Neural cell (in vitro differentiated cells): ENCODE measurements around the gene IRAK2. TPM values are rescaled to one million over a fixed set of nuclear protein-coding genes. Genes with fewer than 3 reads are reported as not detected.

Source experiments
- H2AFZ ChIP-seq: fragments of 200-600, 300-800 bp; sonication (generic), shearing (Covaris generic); 2 replicates; pipeline ENCODE4 v1.6.0; 2014; ENCODE audit warnings: low read depth, mild to moderate bottlenecking, antibody characterized with exemption, low read length, moderate library complexity
- H3F3A ChIP-seq: fragments of 200-600 bp; shearing (Covaris generic); 2 replicates; pipeline ENCODE4 v1.6.1; 2016; ENCODE audit warnings: mild to moderate bottlenecking, moderate library complexity, mixed read lengths, antibody characterized with exemption, low read length; ENCODE audit not compliant: insufficient read depth, poor library complexity, severe bottlenecking
- H3K27ac ChIP-seq: fragments of 200-600, 300-800 bp; sonication (generic), shearing (Covaris generic); 2 replicates; pipeline ENCODE4 v1.5.1; 2014; ENCODE audit warnings: mild to moderate bottlenecking, low read length, moderate library complexity
- H3K27me3 ChIP-seq: fragments of 300-800, 200-600 bp; sonication (generic), shearing (Covaris generic); 2 replicates; pipeline ENCODE4 v1.6.0; 2014; ENCODE audit warnings: mild to moderate bottlenecking, low read depth, low read length, moderate library complexity; ENCODE audit not compliant: insufficient read depth
- H3K36me3 ChIP-seq: fragments of 300-800, 200-600 bp; sonication (generic), shearing (Covaris generic); 2 replicates; pipeline ENCODE4 v1.5.1; 2014; ENCODE audit warnings: mild to moderate bottlenecking, antibody characterized with exemption, low read length, moderate library complexity; ENCODE audit not compliant: insufficient read depth
- H3K4me2 ChIP-seq: fragments of 300-800, 200-600 bp; sonication (generic), shearing (Covaris generic); 2 replicates; pipeline ENCODE4 v1.6.0; 2014; ENCODE audit warnings: mild to moderate bottlenecking, low read length
- H3K4me3 ChIP-seq: fragments of 300-800, 200-600 bp; sonication (generic), shearing (Covaris generic); 2 replicates; pipeline ENCODE4 v1.5.1; 2014; ENCODE audit warnings: mild to moderate bottlenecking, low read length, moderate library complexity
- H3K79me2 ChIP-seq: fragments of 200-600 bp; shearing (Covaris generic); replicated peaks from 2 replicates; pipeline ENCODE4 v1.6.0; 2014; ENCODE audit warnings: mild to moderate bottlenecking, low read length, moderate library complexity; ENCODE audit not compliant: insufficient read depth
- H3K9ac ChIP-seq: fragments of 300-800, 200-600 bp; sonication (generic), shearing (Covaris generic); 2 replicates; pipeline ENCODE4 v1.6.1; 2016; ENCODE audit warnings: mild to moderate bottlenecking, low read length, mixed read lengths
- H3K9me2 ChIP-seq: fragments of 200-600 bp; shearing (Covaris generic); 2 replicates; pipeline ENCODE4 v1.6.1; 2016; ENCODE audit warnings: mild to moderate bottlenecking, low read length, mixed read lengths; ENCODE audit not compliant: insufficient read depth
- H3K9me3 ChIP-seq: fragments of 200-600, 300-800 bp; sonication (generic), shearing (Covaris generic); 2 replicates; pipeline ENCODE4 v1.6.1; 2016; ENCODE audit warnings: mild to moderate bottlenecking, mixed run types, low read length, moderate library complexity, mixed read lengths
- H4K20me1 ChIP-seq: fragments of 200-600 bp; shearing (Covaris generic); 2 replicates; pipeline ENCODE4 v1.6.1; 2016; ENCODE audit warnings: mild to moderate bottlenecking, mixed run types; ENCODE audit not compliant: insufficient read depth
- EP300 ChIP-seq: fragments of 450-650 bp; conservative IDR thresholded peaks from 2 replicates; pipeline ENCODE4 v1.6.1; 2014; ENCODE audit warnings: antibody characterized with exemption, mild to moderate bottlenecking, moderate library complexity; ENCODE audit not compliant: poor library complexity, severe bottlenecking
- EZH2 ChIP-seq: fragments of 200-600, 300-800 bp; shearing (Covaris generic), sonication (generic); IDR thresholded peaks from 2 replicates; pipeline ENCODE4 v1.6.1; 2014; ENCODE audit warnings: antibody characterized with exemption, low read length, borderline replicate concordance, mild to moderate bottlenecking; ENCODE audit not compliant: insufficient read depth, poor library complexity, severe bottlenecking
- MXI1 ChIP-seq: fragments of 450-650 bp; conservative IDR thresholded peaks from 2 replicates; pipeline ENCODE4 v1.6.1; 2014; ENCODE audit warnings: antibody characterized with exemption, mild to moderate bottlenecking; ENCODE audit not compliant: poor library complexity, severe bottlenecking
- RAD21 ChIP-seq: fragments of 450-650 bp; conservative IDR thresholded peaks from 2 replicates; pipeline ENCODE4 v1.6.1; 2014; ENCODE audit warnings: antibody characterized with exemption, mild to moderate bottlenecking, moderate library complexity
- SMC3 ChIP-seq: fragments of 450-650 bp; conservative IDR thresholded peaks from 2 replicates; pipeline ENCODE4 v1.6.1; 2014; ENCODE audit warnings: antibody characterized with exemption, mild to moderate bottlenecking, moderate library complexity; ENCODE audit not compliant: poor library complexity
- TAF1 ChIP-seq: IDR thresholded peaks from 2 replicates; pipeline ENCODE4 v1.6.1; 2012; ENCODE audit warnings: low read depth
- polyA plus RNA-seq: library from polyadenylated mRNA; depleted of rRNA; stranded (reverse); fragments of >200 nt; gene quantifications from 2 replicates; pipeline ENCODE4 v1.2.3, GENCODE V29; 2014
- TF ChIP-seq, protein P1 (sequence below): IDR thresholded peaks from 2 replicates; pipeline ENCODE4 v1.6.1; 2012; ENCODE audit warnings: borderline replicate concordance
- TF ChIP-seq, protein P2 (sequence below): fragments of 450-650 bp; IDR thresholded peaks from 2 replicates; pipeline ENCODE4 v1.5.1; 2014; ENCODE audit warnings: antibody characterized with exemption, mild to moderate bottlenecking, moderate library complexity; ENCODE audit not compliant: poor library complexity, severe bottlenecking

IRAK2 gene
- polyA plus RNA-seq, 1 donor from 2014 or later: 0.84 TPM

DNA sequence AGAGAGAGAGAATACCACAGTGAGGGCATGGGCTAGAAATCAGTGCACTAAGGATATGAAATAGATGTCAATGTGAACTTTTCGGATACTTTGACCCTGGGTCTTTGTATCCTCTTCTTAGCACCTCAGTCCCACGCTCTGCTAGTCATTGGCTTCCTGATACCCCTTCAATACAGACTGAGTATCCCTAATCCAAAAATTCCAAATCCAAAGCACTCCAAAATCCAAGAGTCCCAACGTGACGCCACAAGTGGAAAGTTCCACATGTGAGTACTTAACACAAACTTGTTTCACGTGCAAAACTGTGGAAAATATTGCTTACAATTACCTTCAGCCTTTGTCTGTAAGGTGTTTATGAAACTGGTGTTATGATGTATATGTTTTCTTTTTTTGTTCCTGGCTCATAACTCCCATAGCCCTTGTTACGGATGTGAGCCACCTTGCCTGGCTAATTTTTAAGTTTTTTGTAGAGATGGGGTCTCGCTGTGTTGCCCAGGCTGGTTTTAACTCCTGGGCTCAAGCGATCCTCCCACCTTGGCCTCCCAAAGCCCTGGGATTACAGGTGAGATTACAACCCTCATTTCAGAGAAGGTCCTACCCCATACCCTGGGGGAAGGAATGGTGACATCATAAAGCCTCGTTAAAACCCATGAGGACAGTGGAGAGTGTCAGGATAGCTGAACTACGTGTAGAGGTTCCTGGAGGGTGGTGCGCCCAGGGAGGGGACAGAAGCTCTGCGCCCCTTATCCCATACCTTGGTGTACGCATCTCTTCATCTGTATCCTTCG lies 10.2 kb upstream of the IRAK2 start:
- Histone ChIP-seq H3K9me2 (no peaks in the 10 kb centered on the region), H3K36me3 (peaks cover 7% of the 10 kb centered on the region), H3K9me3 (no peaks in the 10 kb centered on the region), H3K9ac (no peak overlapping the region), H3K27ac (no peak overlapping the region), H3K27me3 (no peaks in the 10 kb centered on the region), H3K4me2 (no peak overlapping the region), H3K4me3 (no peak overlapping the region), H4K20me1 (no peaks in the 10 kb centered on the region), H3K79me2 (no peaks in the 10 kb centered on the region), H3F3A (no peaks in the 10 kb centered on the region), H2AFZ (no peak overlapping the region)
- TF ChIP-seq EZH2 (no peak), EP300 (no peak)

DNA sequence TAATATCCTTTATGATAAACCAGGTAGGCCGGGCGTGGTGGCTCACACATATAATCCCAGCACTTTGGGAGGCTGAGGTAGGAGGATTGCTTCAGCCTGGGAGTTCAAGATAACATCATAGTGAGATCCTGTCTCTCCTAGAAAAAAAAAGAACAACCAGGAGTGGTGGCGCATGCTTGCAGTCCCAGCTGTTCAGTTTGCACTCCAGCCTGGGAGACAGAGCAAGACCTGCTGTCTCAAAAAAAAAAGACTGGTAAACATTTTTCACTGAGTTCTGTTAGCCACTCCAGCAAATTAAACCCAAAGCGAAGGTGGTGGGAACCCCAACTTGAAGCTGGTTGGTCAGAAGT lies 9.6 kb upstream of the IRAK2 start:
- no peak overlapping the region for H3K4me3 ChIP-seq
- no peaks in the 10 kb centered on the region for H4K20me1 ChIP-seq
- no peaks in the 10 kb centered on the region for H3K9me3 ChIP-seq
- H3K4me2 ChIP-seq: no peak overlapping the region
- no peak overlapping the region for H3K27ac ChIP-seq
- no peaks in the 10 kb centered on the region for H3K79me2 ChIP-seq
- H3K36me3 ChIP-seq: peaks cover 5% of the 10 kb centered on the region
- no peak overlapping the region for H3K9ac ChIP-seq
- TF ChIP-seq EZH2: no peak
- TF ChIP-seq, protein P1, sequence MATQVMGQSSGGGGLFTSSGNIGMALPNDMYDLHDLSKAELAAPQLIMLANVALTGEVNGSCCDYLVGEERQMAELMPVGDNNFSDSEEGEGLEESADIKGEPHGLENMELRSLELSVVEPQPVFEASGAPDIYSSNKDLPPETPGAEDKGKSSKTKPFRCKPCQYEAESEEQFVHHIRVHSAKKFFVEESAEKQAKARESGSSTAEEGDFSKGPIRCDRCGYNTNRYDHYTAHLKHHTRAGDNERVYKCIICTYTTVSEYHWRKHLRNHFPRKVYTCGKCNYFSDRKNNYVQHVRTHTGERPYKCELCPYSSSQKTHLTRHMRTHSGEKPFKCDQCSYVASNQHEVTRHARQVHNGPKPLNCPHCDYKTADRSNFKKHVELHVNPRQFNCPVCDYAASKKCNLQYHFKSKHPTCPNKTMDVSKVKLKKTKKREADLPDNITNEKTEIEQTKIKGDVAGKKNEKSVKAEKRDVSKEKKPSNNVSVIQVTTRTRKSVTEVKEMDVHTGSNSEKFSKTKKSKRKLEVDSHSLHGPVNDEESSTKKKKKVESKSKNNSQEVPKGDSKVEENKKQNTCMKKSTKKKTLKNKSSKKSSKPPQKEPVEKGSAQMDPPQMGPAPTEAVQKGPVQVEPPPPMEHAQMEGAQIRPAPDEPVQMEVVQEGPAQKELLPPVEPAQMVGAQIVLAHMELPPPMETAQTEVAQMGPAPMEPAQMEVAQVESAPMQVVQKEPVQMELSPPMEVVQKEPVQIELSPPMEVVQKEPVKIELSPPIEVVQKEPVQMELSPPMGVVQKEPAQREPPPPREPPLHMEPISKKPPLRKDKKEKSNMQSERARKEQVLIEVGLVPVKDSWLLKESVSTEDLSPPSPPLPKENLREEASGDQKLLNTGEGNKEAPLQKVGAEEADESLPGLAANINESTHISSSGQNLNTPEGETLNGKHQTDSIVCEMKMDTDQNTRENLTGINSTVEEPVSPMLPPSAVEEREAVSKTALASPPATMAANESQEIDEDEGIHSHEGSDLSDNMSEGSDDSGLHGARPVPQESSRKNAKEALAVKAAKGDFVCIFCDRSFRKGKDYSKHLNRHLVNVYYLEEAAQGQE: no peak
- TF ChIP-seq EP300: no peak
- no peak for TF ChIP-seq RAD21
- no peak for TF ChIP-seq MXI1
- no peaks in the 10 kb centered on the region for H3F3A ChIP-seq
- no peaks in the 10 kb centered on the region for H3K9me2 ChIP-seq
- no peak overlapping the region for H2AFZ ChIP-seq
- no peaks in the 10 kb centered on the region for H3K27me3 ChIP-seq

DNA sequence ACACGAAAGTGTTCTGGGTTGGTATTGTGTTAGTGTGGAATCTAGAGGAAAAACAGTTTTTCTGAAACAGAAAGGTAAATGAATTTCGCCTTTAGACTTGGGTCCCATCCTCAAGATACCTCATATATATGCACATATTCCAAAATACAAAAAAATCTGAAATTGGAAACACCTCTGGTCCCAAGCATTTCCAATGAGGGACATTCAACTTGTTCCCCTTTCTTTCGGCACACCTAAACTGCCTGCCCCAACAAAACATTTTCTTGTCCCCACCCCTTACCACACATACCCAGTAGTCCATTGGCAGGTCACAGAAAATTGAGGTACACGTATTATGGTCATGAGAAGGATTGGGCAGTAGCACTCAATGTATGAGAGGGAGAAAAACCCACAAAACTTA lies 9.1 kb upstream of the IRAK2 start:
- Histone ChIP-seq H3K9ac (no peak overlapping the region), H3K79me2 (no peaks in the 10 kb centered on the region), H3K9me2 (no peaks in the 10 kb centered on the region), H3K4me2 (no peak overlapping the region), H3F3A (no peaks in the 10 kb centered on the region), H4K20me1 (no peaks in the 10 kb centered on the region), H3K27ac (no peak overlapping the region), H3K36me3 (no peaks in the 10 kb centered on the region), H3K4me3 (no peak overlapping the region), H3K9me3 (no peaks in the 10 kb centered on the region), H2AFZ (no peak overlapping the region), H3K27me3 (no peaks in the 10 kb centered on the region)
- TF ChIP-seq EP300: no peak
- TF ChIP-seq SMC3: no peak
- TF ChIP-seq MXI1: no peak
- no peak for TF ChIP-seq TAF1
- TF ChIP-seq, protein P2, sequence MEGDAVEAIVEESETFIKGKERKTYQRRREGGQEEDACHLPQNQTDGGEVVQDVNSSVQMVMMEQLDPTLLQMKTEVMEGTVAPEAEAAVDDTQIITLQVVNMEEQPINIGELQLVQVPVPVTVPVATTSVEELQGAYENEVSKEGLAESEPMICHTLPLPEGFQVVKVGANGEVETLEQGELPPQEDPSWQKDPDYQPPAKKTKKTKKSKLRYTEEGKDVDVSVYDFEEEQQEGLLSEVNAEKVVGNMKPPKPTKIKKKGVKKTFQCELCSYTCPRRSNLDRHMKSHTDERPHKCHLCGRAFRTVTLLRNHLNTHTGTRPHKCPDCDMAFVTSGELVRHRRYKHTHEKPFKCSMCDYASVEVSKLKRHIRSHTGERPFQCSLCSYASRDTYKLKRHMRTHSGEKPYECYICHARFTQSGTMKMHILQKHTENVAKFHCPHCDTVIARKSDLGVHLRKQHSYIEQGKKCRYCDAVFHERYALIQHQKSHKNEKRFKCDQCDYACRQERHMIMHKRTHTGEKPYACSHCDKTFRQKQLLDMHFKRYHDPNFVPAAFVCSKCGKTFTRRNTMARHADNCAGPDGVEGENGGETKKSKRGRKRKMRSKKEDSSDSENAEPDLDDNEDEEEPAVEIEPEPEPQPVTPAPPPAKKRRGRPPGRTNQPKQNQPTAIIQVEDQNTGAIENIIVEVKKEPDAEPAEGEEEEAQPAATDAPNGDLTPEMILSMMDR: no peak
- TF ChIP-seq RAD21: no peak
- TF ChIP-seq EZH2: no peak
